Suprapubic skin (tissue), 4 donors: Measurements from ENCODE around the gene CYB561.

Experiments
- EP300 ChIP-seq: sonication (generic); formaldehyde crosslinking; IDR thresholded peaks from one replicate; pipeline ENCODE4 v1.6.1; 2017; ENCODE audit warnings: antibody characterized with exemption
- POLR2A ChIP-seq, 2 donors: fragments of 450-650 bp; IDR thresholded peaks; one replicate each; pipeline ENCODE4 v1.6.1; 2017; ENCODE audit warnings: antibody characterized with exemption in 2 of 2, mild to moderate bottlenecking in 2 of 2, moderate library complexity in 2 of 2
- POLR2AphosphoS5 ChIP-seq, 3 donors: sonication (generic); formaldehyde crosslinking; IDR thresholded peaks; one replicate each; pipeline ENCODE4 v1.6.1; 2017; ENCODE audit warnings: antibody characterized with exemption in 3 of 3
- TF ChIP-seq, protein P1 (sequence below), 2 donors: fragments of 200-600 bp in 1 of 2; fragments of 450-650 bp in 1 of 2; sonication (generic) in 1 of 2; IDR thresholded peaks; one replicate each; pipeline ENCODE4 v1.5.1; 2016 to 2019; ENCODE audit warnings: antibody characterized with exemption in 2 of 2, mild to moderate bottlenecking in 1 of 2, moderate library complexity in 1 of 2

- TF ChIP-seq EP300: no peak
- TF ChIP-seq POLR2AphosphoS5 (IDR thresholded peaks at IDR 0.05): no peak
- TF ChIP-seq, protein P1, sequence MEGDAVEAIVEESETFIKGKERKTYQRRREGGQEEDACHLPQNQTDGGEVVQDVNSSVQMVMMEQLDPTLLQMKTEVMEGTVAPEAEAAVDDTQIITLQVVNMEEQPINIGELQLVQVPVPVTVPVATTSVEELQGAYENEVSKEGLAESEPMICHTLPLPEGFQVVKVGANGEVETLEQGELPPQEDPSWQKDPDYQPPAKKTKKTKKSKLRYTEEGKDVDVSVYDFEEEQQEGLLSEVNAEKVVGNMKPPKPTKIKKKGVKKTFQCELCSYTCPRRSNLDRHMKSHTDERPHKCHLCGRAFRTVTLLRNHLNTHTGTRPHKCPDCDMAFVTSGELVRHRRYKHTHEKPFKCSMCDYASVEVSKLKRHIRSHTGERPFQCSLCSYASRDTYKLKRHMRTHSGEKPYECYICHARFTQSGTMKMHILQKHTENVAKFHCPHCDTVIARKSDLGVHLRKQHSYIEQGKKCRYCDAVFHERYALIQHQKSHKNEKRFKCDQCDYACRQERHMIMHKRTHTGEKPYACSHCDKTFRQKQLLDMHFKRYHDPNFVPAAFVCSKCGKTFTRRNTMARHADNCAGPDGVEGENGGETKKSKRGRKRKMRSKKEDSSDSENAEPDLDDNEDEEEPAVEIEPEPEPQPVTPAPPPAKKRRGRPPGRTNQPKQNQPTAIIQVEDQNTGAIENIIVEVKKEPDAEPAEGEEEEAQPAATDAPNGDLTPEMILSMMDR (IDR thresholded peaks at IDR 0.05): no peak
- TF ChIP-seq POLR2A (IDR thresholded peaks at IDR 0.05): no peak
These were observed 28.1 kb upstream of the CYB561 start for GRCh38 chr17:63474174-63474573.
